ENCODE results near the gene TRERF1.

The TRERF1 gene, protein sequence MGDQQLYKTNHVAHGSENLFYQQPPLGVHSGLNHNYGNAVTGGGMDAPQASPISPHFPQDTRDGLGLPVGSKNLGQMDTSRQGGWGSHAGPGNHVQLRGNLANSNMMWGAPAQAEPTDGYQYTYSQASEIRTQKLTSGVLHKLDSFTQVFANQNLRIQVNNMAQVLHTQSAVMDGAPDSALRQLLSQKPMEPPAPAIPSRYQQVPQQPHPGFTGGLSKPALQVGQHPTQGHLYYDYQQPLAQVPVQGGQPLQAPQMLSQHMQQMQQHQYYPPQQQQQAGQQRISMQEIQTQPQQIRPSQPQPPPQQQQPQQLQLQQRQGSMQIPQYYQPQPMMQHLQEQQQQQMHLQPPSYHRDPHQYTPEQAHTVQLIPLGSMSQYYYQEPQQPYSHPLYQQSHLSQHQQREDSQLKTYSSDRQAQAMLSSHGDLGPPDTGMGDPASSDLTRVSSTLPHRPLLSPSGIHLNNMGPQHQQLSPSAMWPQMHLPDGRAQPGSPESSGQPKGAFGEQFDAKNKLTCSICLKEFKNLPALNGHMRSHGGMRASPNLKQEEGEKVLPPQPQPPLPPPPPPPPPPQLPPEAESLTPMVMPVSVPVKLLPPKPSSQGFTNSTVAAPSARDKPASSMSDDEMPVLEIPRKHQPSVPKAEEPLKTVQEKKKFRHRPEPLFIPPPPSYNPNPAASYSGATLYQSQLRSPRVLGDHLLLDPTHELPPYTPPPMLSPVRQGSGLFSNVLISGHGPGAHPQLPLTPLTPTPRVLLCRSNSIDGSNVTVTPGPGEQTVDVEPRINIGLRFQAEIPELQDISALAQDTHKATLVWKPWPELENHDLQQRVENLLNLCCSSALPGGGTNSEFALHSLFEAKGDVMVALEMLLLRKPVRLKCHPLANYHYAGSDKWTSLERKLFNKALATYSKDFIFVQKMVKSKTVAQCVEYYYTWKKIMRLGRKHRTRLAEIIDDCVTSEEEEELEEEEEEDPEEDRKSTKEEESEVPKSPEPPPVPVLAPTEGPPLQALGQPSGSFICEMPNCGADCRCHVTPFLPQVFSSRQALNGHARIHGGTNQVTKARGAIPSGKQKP (N-terminal part only)

DNA sequence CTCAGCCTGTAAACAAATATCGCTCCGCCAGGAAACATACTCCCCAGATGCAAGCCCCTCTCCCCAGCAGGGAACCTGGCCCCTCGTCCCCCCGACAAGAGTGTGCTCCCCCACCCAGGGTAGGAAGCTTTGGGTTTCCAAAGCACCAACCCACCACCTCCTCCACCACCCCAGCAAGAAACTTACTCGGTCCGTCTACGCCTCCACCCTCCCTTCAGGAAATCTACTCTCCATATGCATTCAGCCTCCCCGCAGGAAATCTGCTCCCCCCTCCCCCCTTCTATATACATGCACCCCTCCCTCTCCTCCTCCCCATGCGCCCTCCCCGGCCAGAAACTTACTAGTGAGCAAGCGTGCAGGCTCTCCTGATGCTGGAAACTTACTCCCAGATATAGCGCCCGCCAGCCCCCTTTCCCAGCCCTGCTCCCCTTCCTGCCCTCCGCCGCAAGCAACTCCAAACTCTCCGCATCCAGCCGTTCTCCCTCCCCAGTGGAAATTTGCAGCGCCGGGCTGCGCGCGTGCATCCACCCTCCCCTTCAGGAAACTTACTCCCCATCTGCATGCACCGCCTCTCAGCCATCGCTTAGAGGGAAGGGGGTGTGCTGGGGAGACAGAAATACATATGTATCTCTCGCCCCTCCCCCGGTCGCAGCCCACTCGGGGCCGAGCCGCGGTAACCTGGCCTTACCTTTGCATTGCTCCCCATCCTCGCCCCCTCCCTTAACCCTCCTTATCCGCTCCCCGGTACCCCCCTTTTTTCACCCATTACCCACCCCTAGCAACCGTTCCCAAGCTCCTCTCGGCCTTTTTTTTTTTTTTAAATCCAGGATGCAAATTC lies at the start of gene TRERF1:
Gene TRERF1 (minus strand): TSS at position 594 of the 838 bp plus-strand sequence. CDS start 182,336 bp downstream, outside the sequence.
- DNase-seq (ENCODE audit: low read depth, low spot score): peak; percentile 72
- no peaks in the 10 kb centered on the region for H3K4me1 ChIP-seq (ENCODE audit: insufficient read depth, insufficient read length)
- H3K4me3 ChIP-seq (ENCODE audit: insufficient read length, low read depth): peak within 1 kb of the TSS; percentile 83
- TF ChIP-seq SUZ12 (IDR thresholded peaks at IDR 0.05; ENCODE audit: extremely low read depth, insufficient read depth, insufficient read length): no peak
- H3K36me3 ChIP-seq (ENCODE audit: insufficient read depth, insufficient read length, low read length): no peaks in the 10 kb centered on the region
- H3K9me3 ChIP-seq (ENCODE audit: insufficient read depth, low read length): no peaks in the 10 kb centered on the region
- no peaks in the 10 kb centered on the region for H3K27me3 ChIP-seq (ENCODE audit: insufficient read depth, insufficient read length)
- peak within 1 kb of the TSS; percentile 99 for H3K9ac ChIP-seq (ENCODE audit: insufficient read length, low read depth)

DNA sequence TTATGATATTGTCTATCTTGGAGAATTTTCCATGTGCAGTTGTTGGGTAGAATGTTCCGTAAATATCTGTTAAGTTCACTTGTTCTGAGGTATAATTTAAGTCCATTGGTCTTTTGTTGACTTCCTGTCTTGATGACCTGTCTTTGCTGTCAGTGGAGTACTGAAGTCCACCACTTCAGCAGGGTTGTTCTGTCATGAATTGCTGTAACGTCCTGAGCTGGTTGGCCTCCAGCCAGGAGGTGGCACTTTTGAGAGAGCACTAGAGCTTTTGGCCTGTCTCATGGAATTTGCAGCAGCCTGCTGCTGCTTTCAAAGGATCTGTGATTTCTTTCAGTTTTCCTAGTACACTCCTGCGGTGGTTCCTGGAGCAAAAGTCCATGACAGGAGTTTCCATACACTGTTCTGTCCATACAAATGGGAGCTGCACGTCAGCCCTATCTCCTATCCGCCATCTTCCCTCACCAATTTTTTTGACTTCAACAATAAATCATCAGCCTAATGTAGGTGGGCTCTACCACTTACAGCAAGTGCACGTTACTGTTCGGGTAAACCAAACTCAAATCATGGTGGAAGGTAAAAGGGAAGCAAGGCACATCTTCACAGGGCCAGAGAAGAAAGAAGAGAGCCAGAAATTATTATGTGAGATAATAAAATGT lies 46.9 kb upstream of the TRERF1 start:
- no peak for DNase-seq (ENCODE audit: low read depth, low spot score)

DNA sequence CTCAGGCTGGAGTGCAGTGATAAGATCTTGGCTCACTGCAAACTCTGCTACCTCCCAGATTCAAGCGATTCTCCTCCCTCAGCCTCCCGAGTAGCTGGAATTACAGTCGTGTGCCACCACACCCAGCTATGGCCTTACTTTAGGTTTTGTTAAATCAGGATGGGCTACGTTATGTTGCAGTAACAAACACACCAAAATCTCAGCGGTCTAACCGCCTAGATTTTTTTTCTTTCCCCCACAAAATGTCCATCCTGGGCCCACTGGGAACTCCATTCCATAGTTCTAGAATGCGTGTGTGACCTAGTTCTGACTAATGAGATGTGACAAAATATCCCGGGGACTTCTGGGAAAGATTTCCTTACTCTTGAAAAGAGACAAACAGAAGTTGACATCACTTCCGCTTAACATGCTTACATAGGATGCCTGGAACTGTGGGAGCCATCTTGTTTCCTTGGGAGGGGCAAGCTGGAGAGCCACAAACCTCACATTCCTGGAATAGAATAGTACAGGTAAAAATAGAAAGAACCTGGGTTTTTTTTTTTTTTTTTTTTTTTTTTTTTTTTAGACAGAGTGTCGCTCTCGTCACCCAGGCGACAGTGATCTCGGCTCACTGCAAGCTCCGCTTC lies 42.3 kb upstream of the TRERF1 start:
- no peaks in the 10 kb centered on the region for H3K36me3 ChIP-seq (ENCODE audit: insufficient read depth, insufficient read length, low read length)
- no peaks in the 10 kb centered on the region for H3K27me3 ChIP-seq (ENCODE audit: insufficient read depth, insufficient read length)
- H3K9ac ChIP-seq (ENCODE audit: insufficient read length, low read depth): no peak overlapping the region
- no peak overlapping the region for H3K4me3 ChIP-seq (ENCODE audit: insufficient read length, low read depth)
- TF ChIP-seq ZNF274 (IDR thresholded peaks at IDR 0.05; ENCODE audit: low read depth, low read length) (no peak), SUZ12 (IDR thresholded peaks at IDR 0.05; ENCODE audit: extremely low read depth, insufficient read depth, insufficient read length) (no peak), YY1 (IDR thresholded peaks at IDR 0.05; ENCODE audit: insufficient read depth, insufficient read length) (no peak)
- H3K4me1 ChIP-seq (ENCODE audit: insufficient read depth, insufficient read length): no peaks in the 10 kb centered on the region
- H3K9me3 ChIP-seq (ENCODE audit: insufficient read depth, low read length): no peaks in the 10 kb centered on the region
- DNase-seq (ENCODE audit: low read depth, low spot score): no peak

More for the DNA sequence above, 46.9 kb upstream of the TRERF1 start:
- Histone ChIP-seq H3K4me1 (ENCODE audit: insufficient read depth, insufficient read length) (no peaks in the 10 kb centered on the region), H3K4me3 (ENCODE audit: insufficient read length, low read depth) (no peak overlapping the region), H3K9ac (ENCODE audit: insufficient read length, low read depth) (no peak overlapping the region), H3K36me3 (ENCODE audit: insufficient read depth, insufficient read length, low read length) (no peaks in the 10 kb centered on the region), H3K27me3 (ENCODE audit: insufficient read depth, insufficient read length) (no peaks in the 10 kb centered on the region), H3K9me3 (ENCODE audit: insufficient read depth, low read length) (no peaks in the 10 kb centered on the region)
- TF ChIP-seq ZNF274 (IDR thresholded peaks at IDR 0.05; ENCODE audit: low read depth, low read length) (no peak), SUZ12 (IDR thresholded peaks at IDR 0.05; ENCODE audit: extremely low read depth, insufficient read depth, insufficient read length) (no peak)

DNA sequence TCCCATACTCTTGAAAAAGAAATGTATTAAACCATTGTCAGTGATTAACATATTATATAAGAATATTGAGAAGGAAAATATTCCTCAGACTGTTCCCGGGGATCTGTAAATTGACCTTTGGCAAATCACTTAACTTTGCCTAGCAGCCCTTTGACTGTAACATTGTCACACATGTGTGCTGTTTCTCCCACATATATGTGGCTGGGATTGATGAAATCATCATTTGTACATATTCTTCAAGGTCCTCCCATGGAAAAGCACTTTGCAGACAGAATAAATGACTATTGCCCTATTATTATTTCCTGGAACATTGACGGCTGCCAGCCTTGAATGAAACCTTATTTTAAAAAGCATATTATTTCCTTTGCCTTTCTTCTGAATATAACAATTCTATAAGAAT lies 36.4 kb upstream of the TRERF1 start:
- Histone ChIP-seq H3K36me3 (ENCODE audit: insufficient read depth, insufficient read length, low read length) (no peaks in the 10 kb centered on the region), H3K9ac (ENCODE audit: insufficient read length, low read depth) (no peak overlapping the region), H3K27me3 (ENCODE audit: insufficient read depth, insufficient read length) (no peaks in the 10 kb centered on the region), H3K4me1 (ENCODE audit: insufficient read depth, insufficient read length) (no peaks in the 10 kb centered on the region), H3K4me3 (ENCODE audit: insufficient read length, low read depth) (no peak overlapping the region), H3K9me3 (ENCODE audit: insufficient read depth, low read length) (no peaks in the 10 kb centered on the region)
- no peak for DNase-seq (ENCODE audit: low read depth, low spot score)
- TF ChIP-seq ZNF274 (IDR thresholded peaks at IDR 0.05; ENCODE audit: low read depth, low read length): no peak
- no peak for TF ChIP-seq YY1 (IDR thresholded peaks at IDR 0.05; ENCODE audit: insufficient read depth, insufficient read length)
- no peak for TF ChIP-seq SUZ12 (IDR thresholded peaks at IDR 0.05; ENCODE audit: extremely low read depth, insufficient read depth, insufficient read length)

DNA sequence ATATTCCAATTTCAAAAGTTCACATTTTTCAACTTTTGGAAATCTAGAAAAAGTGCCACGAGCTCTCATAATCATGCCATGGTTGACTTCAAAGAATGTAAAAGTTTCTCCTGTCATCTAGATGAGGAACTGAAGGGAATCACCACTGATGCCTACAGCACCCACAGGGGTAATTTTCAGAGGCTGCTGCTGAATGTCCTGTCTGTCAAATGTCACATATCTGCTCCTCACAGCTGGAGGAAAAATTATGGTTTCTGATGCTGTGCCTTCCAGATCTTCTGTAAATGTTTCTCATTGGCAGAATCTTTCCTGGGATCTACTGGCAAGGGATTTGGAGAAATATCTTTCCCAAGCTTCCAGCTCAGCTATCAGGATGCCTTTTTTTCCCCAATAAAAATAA lies 32.5 kb upstream of the TRERF1 start:
- Histone ChIP-seq H3K4me3 (ENCODE audit: insufficient read length, low read depth) (no peak overlapping the region), H3K4me1 (ENCODE audit: insufficient read depth, insufficient read length) (no peaks in the 10 kb centered on the region)
- TF ChIP-seq YY1 (IDR thresholded peaks at IDR 0.05; ENCODE audit: insufficient read depth, insufficient read length) (no peak), ZNF274 (IDR thresholded peaks at IDR 0.05; ENCODE audit: low read depth, low read length) (no peak), SUZ12 (IDR thresholded peaks at IDR 0.05; ENCODE audit: extremely low read depth, insufficient read depth, insufficient read length) (no peak)

DNA sequence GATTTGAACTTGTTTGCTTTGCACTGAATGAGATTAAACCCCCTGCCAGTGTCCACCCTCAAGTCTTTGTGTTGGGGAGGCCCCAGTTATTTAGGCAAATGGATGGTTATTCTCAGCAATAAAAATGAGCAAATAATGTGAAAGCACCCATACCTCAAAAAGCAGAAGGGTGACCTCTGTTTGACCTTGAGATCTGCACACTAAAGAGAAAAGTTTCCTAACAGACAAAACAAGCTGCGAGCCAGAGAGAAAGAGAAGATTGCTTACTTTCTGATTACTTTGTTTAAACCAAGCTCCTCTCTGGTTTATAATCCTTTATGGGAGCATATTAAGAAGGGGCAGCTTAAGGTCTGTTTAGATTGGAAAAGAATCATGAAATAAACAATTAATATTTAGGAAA lies 30.4 kb upstream of the TRERF1 start:
- no peak for DNase-seq (ENCODE audit: low read depth, low spot score)
- no peaks in the 10 kb centered on the region for H3K36me3 ChIP-seq (ENCODE audit: insufficient read depth, insufficient read length, low read length)
- TF ChIP-seq SUZ12 (IDR thresholded peaks at IDR 0.05; ENCODE audit: extremely low read depth, insufficient read depth, insufficient read length): no peak
- no peak for TF ChIP-seq YY1 (IDR thresholded peaks at IDR 0.05; ENCODE audit: insufficient read depth, insufficient read length)
- TF ChIP-seq ZNF274 (IDR thresholded peaks at IDR 0.05; ENCODE audit: low read depth, low read length): no peak

More for the DNA sequence above, 32.5 kb upstream of the TRERF1 start:
- Histone ChIP-seq H3K9me3 (ENCODE audit: insufficient read depth, low read length) (no peaks in the 10 kb centered on the region), H3K36me3 (ENCODE audit: insufficient read depth, insufficient read length, low read length) (no peaks in the 10 kb centered on the region), H3K9ac (ENCODE audit: insufficient read length, low read depth) (no peak overlapping the region), H3K27me3 (ENCODE audit: insufficient read depth, insufficient read length) (no peaks in the 10 kb centered on the region)
- no peak for DNase-seq (ENCODE audit: low read depth, low spot score)

More for the DNA sequence above, 30.4 kb upstream of the TRERF1 start:
- H3K4me1 ChIP-seq (ENCODE audit: insufficient read depth, insufficient read length): no peaks in the 10 kb centered on the region
- no peak overlapping the region for H3K4me3 ChIP-seq (ENCODE audit: insufficient read length, low read depth)
- H3K9me3 ChIP-seq (ENCODE audit: insufficient read depth, low read length): no peaks in the 10 kb centered on the region
- H3K9ac ChIP-seq (ENCODE audit: insufficient read length, low read depth): no peak overlapping the region
- H3K27me3 ChIP-seq (ENCODE audit: insufficient read depth, insufficient read length): no peaks in the 10 kb centered on the region

Measured in NT2/D1 (cell line).